Esophagus (tissue), 2 donors: ENCODE data around the gene ERVW-1. TPM values are rescaled to one million over a fixed set of nuclear protein-coding genes. Genes with fewer than 3 reads are reported as not detected.

Source experiments
- H3K27ac ChIP-seq, 2 donors: one replicate each; pipeline ENCODE4 v1.5.1; 2013; ENCODE audit warnings: low read depth in 2 of 2, mild to moderate bottlenecking in 2 of 2, inconsistent platforms in 1 of 2, low read length in 1 of 2, moderate library complexity in 1 of 2
- H3K27me3 ChIP-seq, 2 donors: one replicate each; pipeline ENCODE4 v1.6.1; 2013; ENCODE audit warnings: low read length in 2 of 2, control low read depth in 1 of 2, mild to moderate bottlenecking in 1 of 2; ENCODE audit not compliant: insufficient read depth in 2 of 2, control insufficient read depth in 1 of 2
- H3K36me3 ChIP-seq, 2 donors: one replicate each; pipeline ENCODE4 v1.6.1; 2013; ENCODE audit warnings: low read length in 1 of 2; ENCODE audit not compliant: control insufficient read depth in 2 of 2, insufficient read depth in 2 of 2
- H3K4me1 ChIP-seq, 2 donors: one replicate each; pipeline ENCODE4 v1.6.1; 2013; ENCODE audit warnings: low read length in 1 of 2; ENCODE audit not compliant: control insufficient read depth in 2 of 2, insufficient read depth in 2 of 2
- H3K4me3 ChIP-seq, 2 donors: one replicate each; pipeline ENCODE4 v1.5.1; 2013; ENCODE audit warnings: low read length in 2 of 2, mild to moderate bottlenecking in 2 of 2, low read depth in 1 of 2, moderate library complexity in 1 of 2
- H3K9me3 ChIP-seq, 2 donors: one replicate each; pipeline ENCODE4 v1.6.1; 2013; ENCODE audit warnings: mild to moderate bottlenecking in 2 of 2, low read depth in 1 of 2, low read length in 1 of 2, moderate library complexity in 1 of 2; ENCODE audit not compliant: control insufficient read depth in 2 of 2, insufficient read depth in 1 of 2
- WGBS, 2 donors: extraction: QIAGEN DNeasy Blood & Tissue Kit; methylation state at CpG; one replicate each; pipeline ENCODE4 v1.1.7; 2013; 5-methylcytosine and 5-hydroxymethylcytosine counted together
- polyA plus RNA-seq, 2 donors: library from polyadenylated mRNA; stranded (reverse); fragments of 200-250 nt; gene quantifications; one replicate each; pipeline ENCODE4 v1.2.3, GENCODE V29; 2013
- donor health status: healthy with polysubstance abuse.
- donor health status: Bipolar disorder and iron deficiency.

The ERVW-1 gene
- polyA plus RNA-seq, 2 donors: not detected

GRCh38 chr7:92435542-92435941 lies 42.2 kb downstream of the ERVW-1 start:
- Histone ChIP-seq H3K27ac (no peak overlapping the region), H3K4me3 (no peak overlapping the region), H3K36me3 (no peaks in the 10 kb centered on the region), H3K9me3 (no peaks in the 10 kb centered on the region), H3K27me3 (no peaks in the 10 kb centered on the region), H3K4me1 (no peaks in the 10 kb centered on the region)
- WGBS, 2 donors: 96 to 98% methylated on average over 2 of the region's 2 CpGs

GRCh38 chr7:92433019-92433418 lies 44.7 kb downstream of the ERVW-1 start:
- no peaks in the 10 kb centered on the region for H3K4me1 ChIP-seq
- H3K4me3 ChIP-seq: no peak overlapping the region
- no peaks in the 10 kb centered on the region for H3K27me3 ChIP-seq
- H3K36me3 ChIP-seq: no peaks in the 10 kb centered on the region
- no peaks in the 10 kb centered on the region for H3K9me3 ChIP-seq
- no peak overlapping the region for H3K27ac ChIP-seq
- 93 to 96% methylated on average over 8 of the region's 8 CpGs for WGBS, 2 donors

- H3K27ac ChIP-seq: no peak overlapping the region
- H3K27me3 ChIP-seq: no peaks in the 10 kb centered on the region
- WGBS, 2 donors: 76 to 90% methylated on average over 3 of the region's 3 CpGs
- no peak overlapping the region for H3K4me3 ChIP-seq
- H3K36me3 ChIP-seq: no peaks in the 10 kb centered on the region
- no peaks in the 10 kb centered on the region for H3K9me3 ChIP-seq
- no peaks in the 10 kb centered on the region for H3K4me1 ChIP-seq
Measured at GRCh38 chr7:92432299-92432946, 45.3 kb downstream of the ERVW-1 start.

- no peaks in the 10 kb centered on the region for H3K36me3 ChIP-seq
- no peaks in the 10 kb centered on the region for H3K9me3 ChIP-seq
- H3K4me3 ChIP-seq: no peak overlapping the region
- H3K4me1 ChIP-seq: no peaks in the 10 kb centered on the region
- no peaks in the 10 kb centered on the region for H3K27me3 ChIP-seq
- H3K27ac ChIP-seq: no peak overlapping the region
- 82 to 90% methylated on average over 3 of the region's 3 CpGs for WGBS, 2 donors
Measured at GRCh38 chr7:92427193-92427592, 50.6 kb downstream of the ERVW-1 start.

GRCh38 chr7:92425311-92425947 lies 52.3 kb downstream of the ERVW-1 start:
- Histone ChIP-seq H3K4me1 (no peaks in the 10 kb centered on the region), H3K27ac (no peak overlapping the region), H3K36me3 (no peaks in the 10 kb centered on the region), H3K9me3 (no peaks in the 10 kb centered on the region), H3K27me3 (no peaks in the 10 kb centered on the region), H3K4me3 (no peak overlapping the region)
- 56 to 58% methylated on average over 20 of the region's 20 CpGs for WGBS, 2 donors

- Histone ChIP-seq H3K4me3 (peak overlapping the region in 1 of 2 donors; percentile 63), H3K4me1 (no peaks in the 10 kb centered on the region), H3K9me3 (no peaks in the 10 kb centered on the region), H3K27me3 (peaks cover 0 to 4% of the 10 kb centered on the region in 2 donors), H3K36me3 (no peaks in the 10 kb centered on the region), H3K27ac (no peak overlapping the region)
- 73 to 77% methylated on average over 5 of the region's 5 CpGs for WGBS, 2 donors
Measured at GRCh38 chr7:92423710-92424131, 54.0 kb downstream of the ERVW-1 start.

GRCh38 chr7:92422926-92423325 lies 54.8 kb downstream of the ERVW-1 start:
- H3K27me3 ChIP-seq: peaks cover 0 to 4% of the 10 kb centered on the region in 2 donors
- no peak overlapping the region for H3K4me3 ChIP-seq
- no peaks in the 10 kb centered on the region for H3K4me1 ChIP-seq
- H3K9me3 ChIP-seq: no peaks in the 10 kb centered on the region
- no peaks in the 10 kb centered on the region for H3K36me3 ChIP-seq
- no peak overlapping the region for H3K27ac ChIP-seq
- WGBS, 2 donors: 94 to 98% methylated on average over 6 of the region's 6 CpGs

- Histone ChIP-seq H3K27me3 (peaks cover 0 to 4% of the 10 kb centered on the region in 2 donors), H3K36me3 (no peaks in the 10 kb centered on the region), H3K4me3 (no peak overlapping the region), H3K9me3 (no peaks in the 10 kb centered on the region), H3K4me1 (no peaks in the 10 kb centered on the region), H3K27ac (no peak overlapping the region)
- 55 to 63% methylated on average over 5 of the region's 5 CpGs for WGBS, 2 donors
Measured at GRCh38 chr7:92421676-92422435, 55.9 kb downstream of the ERVW-1 start.
